ENCODE measurements around the gene MATN4. TPM values are rescaled to one million over a fixed set of nuclear protein-coding genes. Genes with fewer than 3 reads are reported as not detected.

Gene MATN4
- total RNA-seq, 3 donors from 2014 or later, result 0.17 to 0.22 TPM; not detected in 1

- H3K36me3 ChIP-seq (ENCODE audit: low read depth), result no peaks in the 10 kb centered on the region
- peak; percentile 21 for ATAC-seq
- H3K4me3 ChIP-seq, result no peak overlapping the region
- H3K4me1 ChIP-seq (ENCODE audit: low read depth), result no peaks in the 10 kb centered on the region
- intact Hi-C loops (cut with DNase I, micrococcal nuclease), result no loop called here
- no peaks in the 10 kb centered on the region for H3K9me3 ChIP-seq
- TF ChIP-seq CTCF (IDR thresholded peaks at IDR 0.05), result no peak
- no peak for DNase-seq
Observed at GRCh38 chr20:45329497-45330319, 21.6 kb upstream of the MATN4 start.

DNA sequence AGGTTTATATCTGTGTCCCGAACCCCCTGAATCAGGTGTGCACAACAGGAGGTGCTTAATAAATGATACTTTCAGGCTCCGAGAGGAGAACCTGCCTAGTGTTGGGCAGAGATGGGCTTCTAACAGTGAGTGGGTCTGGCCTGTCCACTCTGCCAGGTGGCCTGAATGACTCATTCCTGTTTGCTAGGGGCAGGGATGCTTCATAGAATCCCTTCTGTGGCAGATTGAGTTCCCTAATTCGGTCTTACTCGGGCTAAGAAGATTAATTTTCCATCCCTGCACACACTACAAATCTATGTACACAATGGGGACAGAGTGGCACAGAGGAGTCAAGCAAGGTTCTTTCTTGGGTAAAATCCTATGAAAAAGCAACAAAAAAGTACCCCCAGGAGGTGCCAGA is 20.4 kb upstream of the MATN4 start:
- Histone ChIP-seq H3K4me1 (ENCODE audit: low read depth) (no peaks in the 10 kb centered on the region), H3K9me3 (no peaks in the 10 kb centered on the region), H3K36me3 (ENCODE audit: low read depth) (no peaks in the 10 kb centered on the region), H3K4me3 (no peak overlapping the region)
- no peak for ATAC-seq
- intact Hi-C loops (cut with DNase I, micrococcal nuclease), result no loop called here
- DNase-seq, result no peak
- TF ChIP-seq CTCF (IDR thresholded peaks at IDR 0.05), result no peak

DNA sequence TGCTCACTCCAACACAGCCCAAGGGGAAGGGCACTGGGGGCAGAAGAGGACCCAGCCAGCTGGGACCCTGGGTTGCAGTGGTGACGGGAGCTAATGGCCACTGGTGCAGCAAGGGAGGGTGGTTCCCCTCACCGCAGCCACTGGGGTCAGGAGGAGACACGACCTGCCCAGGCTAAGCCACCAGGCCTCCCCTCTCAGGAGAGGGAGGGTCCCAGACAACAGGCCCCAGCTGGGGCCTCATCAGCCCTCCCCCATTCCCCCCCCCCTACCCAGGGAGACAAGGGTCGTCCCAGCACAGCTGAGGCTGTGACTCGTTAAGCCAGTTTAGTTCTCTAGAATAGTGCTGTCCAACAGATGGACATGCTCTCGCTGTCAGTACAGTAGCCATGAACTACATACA is 17.3 kb upstream of the MATN4 start:
- DNase-seq (no peak), ATAC-seq (no peak)
- no peak overlapping the region for H3K4me3 ChIP-seq
- intact Hi-C loops (cut with DNase I, micrococcal nuclease), result no loop called here
- H3K36me3 ChIP-seq (ENCODE audit: low read depth), result no peaks in the 10 kb centered on the region
- H3K9me3 ChIP-seq, result no peaks in the 10 kb centered on the region
- peaks cover 21% of the 10 kb centered on the region for H3K4me1 ChIP-seq (ENCODE audit: low read depth)
- TF ChIP-seq CTCF (IDR thresholded peaks at IDR 0.05), result no peak

DNA sequence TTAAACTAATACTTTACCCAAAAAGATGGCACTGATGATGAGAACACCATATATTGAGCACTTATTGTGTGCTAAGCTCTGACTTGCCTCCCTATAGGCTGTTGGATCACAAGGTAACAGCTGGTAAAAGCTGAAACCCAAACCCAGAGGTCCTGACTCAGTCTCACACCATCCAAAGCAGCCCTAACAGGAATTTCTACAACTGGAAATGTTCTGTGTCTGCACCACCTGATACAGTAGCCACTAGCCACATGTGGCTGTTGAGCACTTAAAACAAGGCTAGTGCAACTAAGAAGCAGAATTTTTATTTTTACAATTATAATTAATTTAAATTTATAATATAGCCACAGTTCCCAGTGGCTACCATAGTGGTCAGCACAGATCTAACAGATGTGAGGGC is 15.6 kb upstream of the MATN4 start:
- intact Hi-C loops (cut with DNase I, micrococcal nuclease), result loop anchor here in 1 of 2 donors (5.0 kb wide), 1 partner anchor 114 kb away; no protein-coding TSS in a partner anchor
- no peak for ATAC-seq
- peaks cover 27% of the 10 kb centered on the region for H3K4me1 ChIP-seq (ENCODE audit: low read depth)
- H3K36me3 ChIP-seq (ENCODE audit: low read depth), result no peaks in the 10 kb centered on the region
- no peak overlapping the region for H3K4me3 ChIP-seq
- no peaks in the 10 kb centered on the region for H3K9me3 ChIP-seq
- no peak for TF ChIP-seq CTCF (IDR thresholded peaks at IDR 0.05)
- no peak for DNase-seq

GRCh38 chr20:45322952-45323383 is 14.9 kb upstream of the MATN4 start:
- H3K4me3 ChIP-seq, result no peak overlapping the region
- peaks cover 27% of the 10 kb centered on the region for H3K4me1 ChIP-seq (ENCODE audit: low read depth)
- no peaks in the 10 kb centered on the region for H3K9me3 ChIP-seq
- ATAC-seq, result peak; percentile 67
- intact Hi-C loops (cut with DNase I, micrococcal nuclease), result loop anchor here in 1 of 2 donors (5.0 kb wide), 1 partner anchor 114 kb away; no protein-coding TSS in a partner anchor
- peak in 2 of 3 donors; percentile 55 to 75 for DNase-seq
- H3K36me3 ChIP-seq (ENCODE audit: low read depth), result no peaks in the 10 kb centered on the region
- no peak for TF ChIP-seq CTCF (IDR thresholded peaks at IDR 0.05)
